Measurements from ENCODE around the gene MAU2.

MAU2 gene

GRCh38 chr19:19308373-19308772 is 12.3 kb upstream of the MAU2 start:
- no peak for DNase-seq

GRCh38 chr19:19315444-19315843 is 5.2 kb upstream of the MAU2 start:
- DNase-seq, result no peak

- DNase-seq, result no peak
Measured at GRCh38 chr19:19316082-19316481, 4.5 kb upstream of the MAU2 start.

- no peak for DNase-seq
Measured at GRCh38 chr19:19319732-19320360, 783 bp upstream of the MAU2 start.

- DNase-seq, result no peak
Measured at GRCh38 chr19:19321141-19321577, 530 bp downstream of the MAU2 start.

- no peak for DNase-seq
Measured at GRCh38 chr19:19324059-19324770, 3.6 kb downstream of the MAU2 start.

- DNase-seq, result no peak
Measured at GRCh38 chr19:19327672-19328071, 7.0 kb downstream of the MAU2 start.

GRCh38 chr19:19329126-19329525 is 8.5 kb downstream of the MAU2 start:
- DNase-seq, result no peak

- DNase-seq, result no peak
Measured at GRCh38 chr19:19334063-19334988, 13.7 kb downstream of the MAU2 start.

- no peak for DNase-seq
Measured at GRCh38 chr19:19334989-19335344, 14.3 kb downstream of the MAU2 start.

GRCh38 chr19:19335408-19336158 is 15.0 kb downstream of the MAU2 start:
- no peak for DNase-seq

GRCh38 chr19:19336597-19336996 is 16.0 kb downstream of the MAU2 start:
- no peak for DNase-seq

- DNase-seq, result no peak
Measured at GRCh38 chr19:19337120-19337519, 16.5 kb downstream of the MAU2 start.

- no peak for DNase-seq
Measured at GRCh38 chr19:19338082-19338481, 17.5 kb downstream of the MAU2 start.

GRCh38 chr19:19341026-19341425 is 20.4 kb downstream of the MAU2 start:
- no peak for DNase-seq

GRCh38 chr19:19342086-19343015 is 21.7 kb downstream of the MAU2 start:
- DNase-seq, result no peak

GRCh38 chr19:19343016-19343362 is 22.4 kb downstream of the MAU2 start:
- no peak for DNase-seq

- no peak for DNase-seq
Measured at GRCh38 chr19:19343762-19344161, 23.1 kb downstream of the MAU2 start.

- DNase-seq, result no peak
Measured at GRCh38 chr19:19345232-19345631, 24.6 kb downstream of the MAU2 start.

- no peak for DNase-seq
Measured at GRCh38 chr19:19345970-19346369, 25.3 kb downstream of the MAU2 start.

- no peak for DNase-seq
Measured at GRCh38 chr19:19347401-19348110, 26.9 kb downstream of the MAU2 start.
